Liver (tissue), 9 donors: Measurements from ENCODE around the gene SLC38A11. TPM values are rescaled to one million over a fixed set of nuclear protein-coding genes. Genes with fewer than 3 reads are reported as not detected.

ENCODE experiments used
- DNase-seq: peaks from one replicate; pipeline ENCODE4 v3.0.0-alpha.2; 2017; ENCODE audit warnings: low spot score
- H3K27ac ChIP-seq, 2 donors: one replicate each; pipeline ENCODE4 v1.7.0; 2013; ENCODE audit warnings: inconsistent platforms in 2 of 2, low read length in 2 of 2, control low read depth in 1 of 2, low read depth in 1 of 2, mild to moderate bottlenecking in 1 of 2
- H3K27me3 ChIP-seq, 4 donors: one replicate each; pipeline versions ENCODE4 v1.6.1 to v1.7.0; 2013; ENCODE audit warnings: low read length in 3 of 4, inconsistent platforms in 1 of 4, mild to moderate bottlenecking in 1 of 4, moderate library complexity in 1 of 4; ENCODE audit not compliant: control insufficient read depth in 4 of 4, insufficient read depth in 4 of 4
- H3K36me3 ChIP-seq, 4 donors: one replicate each; pipeline versions ENCODE4 v1.6.1 to v1.7.0; 2013; ENCODE audit warnings: low read length in 3 of 4, mild to moderate bottlenecking in 3 of 4, low read depth in 1 of 4, moderate library complexity in 1 of 4; ENCODE audit not compliant: control insufficient read depth in 4 of 4, insufficient read depth in 3 of 4
- H3K4me1 ChIP-seq, 4 donors: one replicate each; pipeline versions ENCODE4 v1.6.1 to v1.7.0; 2013; ENCODE audit warnings: low read length in 3 of 4, mild to moderate bottlenecking in 3 of 4, moderate library complexity in 1 of 4; ENCODE audit not compliant: control insufficient read depth in 4 of 4, insufficient read depth in 4 of 4
- H3K4me3 ChIP-seq, 3 donors: one replicate each; pipeline versions ENCODE4 v1.6.1 to v1.7.0; 2013; ENCODE audit warnings: low read length in 3 of 3, control low read depth in 1 of 3, low read depth in 1 of 3, mild to moderate bottlenecking in 1 of 3
- H3K9ac ChIP-seq, 2 donors: one replicate each; pipeline ENCODE4 v1.7.0; 2013; ENCODE audit warnings: low read length in 2 of 2, mild to moderate bottlenecking in 2 of 2, moderate library complexity in 2 of 2, control low read depth in 1 of 2, low read depth in 1 of 2
- H3K9me3 ChIP-seq, 4 donors: one replicate each; pipeline versions ENCODE4 v1.6.1 to v1.7.0; 2013; ENCODE audit warnings: low read length in 3 of 4; ENCODE audit not compliant: control insufficient read depth in 4 of 4
- EGR1 ChIP-seq, 2 donors: IDR thresholded peaks; 2 replicates each; pipeline ENCODE4 v1.6.1; 2016 to 2018; ENCODE audit warnings: antibody characterized with exemption in 2 of 2, low read depth in 2 of 2
- FOXA1 ChIP-seq: IDR thresholded peaks from 2 replicates; pipeline ENCODE4 v1.6.1; 2016; ENCODE audit warnings: antibody characterized with exemption
- HNF4G ChIP-seq: IDR thresholded peaks from 2 replicates; pipeline ENCODE4 v1.6.1; 2016; ENCODE audit warnings: antibody characterized with exemption
- JUND ChIP-seq, 2 donors: IDR thresholded peaks; 2 replicates each; pipeline ENCODE4 v1.6.1; 2016; ENCODE audit warnings: antibody characterized with exemption in 2 of 2
- NR2F2 ChIP-seq: IDR thresholded peaks from 2 replicates; pipeline ENCODE4 v1.6.1; 2016; ENCODE audit warnings: antibody characterized with exemption
- RAD21 ChIP-seq, 2 donors: IDR thresholded peaks; 2 replicates each; pipeline ENCODE4 v1.6.1; 2016; ENCODE audit warnings: antibody characterized with exemption in 2 of 2, mild to moderate bottlenecking in 2 of 2
- RXRA ChIP-seq, 2 donors: IDR thresholded peaks; 2 replicates each; pipeline ENCODE4 v1.6.1; 2017 to 2018; ENCODE audit warnings: antibody characterized with exemption in 2 of 2, mild to moderate bottlenecking in 1 of 2
- YY1 ChIP-seq: IDR thresholded peaks from 2 replicates; pipeline ENCODE4 v1.6.1; 2016; ENCODE audit warnings: antibody characterized with exemption, mild to moderate bottlenecking
- WGBS: extraction: QIAGEN DNeasy Blood & Tissue Kit; methylation state at CpG from one replicate; pipeline ENCODE4 v1.1.7; 2013; 5-methylcytosine and 5-hydroxymethylcytosine counted together
- polyA plus RNA-seq, 2 donors: library from polyadenylated mRNA; stranded (reverse) in 1 of 2; unstranded in 1 of 2; fragments of 200-250 nt in 1 of 2; fragments of >200 nt in 1 of 2; fragmentation: Nextera tagmentation in 1 of 2; extraction: Ambion mirVana in 1 of 2; gene quantifications; one replicate each; pipeline versions ENCODE4 v1.2.1 to v1.2.3, GENCODE V29; 2013 to 2015
- total RNA-seq, 2 donors: library from RNA; depleted of rRNA; stranded (reverse); fragments of >200 nt; gene quantifications; one replicate each; pipeline ENCODE4 v1.2.3, GENCODE V29; 2014
- TF ChIP-seq, protein P1 (sequence below): IDR thresholded peaks from 2 replicates; pipeline ENCODE4 v1.6.1; 2016; ENCODE audit warnings: antibody characterized with exemption
- TF ChIP-seq, protein P2 (sequence below): IDR thresholded peaks from 2 replicates; pipeline ENCODE4 v1.6.1; 2016; ENCODE audit warnings: antibody characterized with exemption
- TF ChIP-seq, protein P3 (sequence below): IDR thresholded peaks from 2 replicates; pipeline ENCODE4 v1.6.1; 2016; ENCODE audit warnings: antibody characterized with exemption
- TF ChIP-seq, protein P4 (sequence below): IDR thresholded peaks from 2 replicates; pipeline ENCODE4 v1.6.1; 2016; ENCODE audit warnings: antibody characterized with exemption, mild to moderate bottlenecking
- TF ChIP-seq, protein P5 (sequence below): fragments of 150-350 bp; IDR thresholded peaks from 2 replicates; pipeline ENCODE4 v1.5.1; 2017; ENCODE audit warnings: improper control_type of control experiment, low read depth, low read length; ENCODE audit not compliant: missing input control
- donor health status: healthy.
- donor health status: healthy.
- donor health status: healthy.
- donor health status: healthy.
- donor health status: healthy.

SLC38A11 gene, protein sequence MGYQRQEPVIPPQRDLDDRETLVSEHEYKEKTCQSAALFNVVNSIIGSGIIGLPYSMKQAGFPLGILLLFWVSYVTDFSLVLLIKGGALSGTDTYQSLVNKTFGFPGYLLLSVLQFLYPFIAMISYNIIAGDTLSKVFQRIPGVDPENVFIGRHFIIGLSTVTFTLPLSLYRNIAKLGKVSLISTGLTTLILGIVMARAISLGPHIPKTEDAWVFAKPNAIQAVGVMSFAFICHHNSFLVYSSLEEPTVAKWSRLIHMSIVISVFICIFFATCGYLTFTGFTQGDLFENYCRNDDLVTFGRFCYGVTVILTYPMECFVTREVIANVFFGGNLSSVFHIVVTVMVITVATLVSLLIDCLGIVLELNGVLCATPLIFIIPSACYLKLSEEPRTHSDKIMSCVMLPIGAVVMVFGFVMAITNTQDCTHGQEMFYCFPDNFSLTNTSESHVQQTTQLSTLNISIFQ
- total RNA-seq (1 to 10 TPM; 1.7 to 2.9 TPM), polyA plus RNA-seq (1 to 10 TPM in 1 of 2 donors, under 1 TPM in 1; 0.54 to 3.3 TPM)

DNA sequence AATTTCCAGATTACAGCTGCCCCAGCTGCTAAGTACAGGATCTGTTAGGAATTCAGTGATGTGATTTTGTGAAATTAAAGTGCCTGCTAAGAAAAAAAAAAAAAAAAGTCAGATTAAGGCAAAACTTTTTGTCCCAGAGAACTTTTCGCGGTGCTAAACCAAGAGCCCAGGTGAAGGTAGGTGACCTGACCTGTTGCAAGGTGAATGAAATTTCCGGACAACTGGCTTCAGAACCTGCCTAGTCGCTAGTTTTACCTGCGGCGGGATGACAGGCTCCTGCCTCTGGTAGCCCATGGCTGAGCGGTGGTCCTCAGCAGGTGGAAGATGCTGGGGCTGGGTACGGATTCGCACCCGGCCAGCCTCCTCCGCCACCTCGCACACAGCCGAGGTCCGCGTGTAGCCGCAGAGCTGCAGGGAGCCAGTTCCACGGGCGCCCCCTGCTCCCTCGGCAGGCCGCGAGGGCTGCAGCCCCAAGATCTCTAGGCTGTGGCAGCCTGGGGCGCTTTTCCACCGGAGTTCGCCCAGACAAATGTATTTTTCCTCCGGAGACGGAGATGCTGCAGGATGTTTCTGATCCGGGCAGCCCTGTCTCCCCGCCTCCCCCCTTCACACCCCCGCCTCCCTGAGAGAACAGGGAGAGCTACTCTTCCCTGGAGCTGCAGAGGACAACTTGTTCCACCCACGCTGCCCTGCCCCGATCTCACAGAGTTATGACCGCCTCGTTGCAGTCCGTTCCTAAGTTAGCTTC is at the start of gene SLC38A11:
Gene SLC38A11, minus strand, starts transcription at position 572 of the 748 bp plus-strand sequence. Its CDS starts 278 bp downstream, at position 294.
- no peak for DNase-seq
- H3K36me3 ChIP-seq = no peaks in the 10 kb centered on the region
- no peak within 1 kb of the TSS for H3K9ac ChIP-seq
- peak in 1 of 2 donors; percentile 24 for TF ChIP-seq RAD21 (IDR thresholded peaks at IDR 0.05)
- TF ChIP-seq JUND (IDR thresholded peaks at IDR 0.05) = no peak
- peak within 1 kb of the TSS; percentile 35 to 72 (median 71) for H3K4me3 ChIP-seq
- H3K27ac ChIP-seq = no peak within 1 kb of the TSS
- no peaks in the 10 kb centered on the region for H3K9me3 ChIP-seq
- peaks cover 1 to 10% (median 7%) of the 10 kb centered on the region in 4 donors for H3K4me1 ChIP-seq
- no peaks in the 10 kb centered on the region for H3K27me3 ChIP-seq
- 7% methylated on average over 34 of the region's 34 CpGs for WGBS

DNA sequence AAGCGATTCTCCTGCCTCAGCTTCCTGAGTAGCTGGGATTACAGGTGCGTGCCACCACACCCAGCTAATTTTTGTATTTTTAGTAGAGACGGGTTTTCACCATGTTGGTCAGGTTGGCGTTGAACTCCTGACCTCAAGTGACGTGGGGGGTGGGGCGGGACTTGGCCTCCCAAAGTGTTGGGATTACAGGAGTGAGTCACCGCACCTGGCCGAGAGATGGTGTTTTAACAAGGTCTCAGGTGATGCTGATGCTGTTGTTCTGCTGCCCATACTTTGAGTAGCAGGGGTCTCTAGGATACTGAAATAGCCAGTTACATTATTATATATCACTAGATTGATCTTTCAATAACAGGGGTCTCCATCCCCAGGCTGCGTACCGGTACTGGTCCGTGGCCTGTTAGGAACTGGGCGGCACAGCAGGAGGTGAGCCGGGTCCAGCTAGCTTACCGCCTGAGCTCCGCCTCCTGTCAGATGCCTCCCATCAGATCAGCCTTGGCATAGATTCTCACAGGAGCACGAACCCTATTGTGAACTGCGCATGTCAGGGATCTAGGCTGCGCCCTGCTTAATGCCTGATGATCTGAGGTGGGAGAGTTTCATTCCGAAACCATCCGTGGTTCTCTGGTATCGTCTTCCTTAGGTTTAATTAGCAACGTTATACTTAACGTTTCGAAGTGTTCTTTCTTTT is 48.3 kb upstream of the SLC38A11 start:
- Histone ChIP-seq H3K4me1 (peaks cover 0 to 8% (median 3%) of the 10 kb centered on the region in 4 donors), H3K9me3 (no peaks in the 10 kb centered on the region), H3K4me3 (no peak overlapping the region), H3K9ac (no peak overlapping the region), H3K27ac (no peak overlapping the region), H3K27me3 (no peaks in the 10 kb centered on the region), H3K36me3 (no peaks in the 10 kb centered on the region)
- TF ChIP-seq YY1 (no peak), RXRA (IDR thresholded peaks at IDR 0.05) (no peak)
- TF ChIP-seq, protein P1, sequence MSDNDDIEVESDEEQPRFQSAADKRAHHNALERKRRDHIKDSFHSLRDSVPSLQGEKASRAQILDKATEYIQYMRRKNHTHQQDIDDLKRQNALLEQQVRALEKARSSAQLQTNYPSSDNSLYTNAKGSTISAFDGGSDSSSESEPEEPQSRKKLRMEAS = no peak
- 89% methylated on average over 24 of the region's 24 CpGs for WGBS
- DNase-seq = no peak

DNA sequence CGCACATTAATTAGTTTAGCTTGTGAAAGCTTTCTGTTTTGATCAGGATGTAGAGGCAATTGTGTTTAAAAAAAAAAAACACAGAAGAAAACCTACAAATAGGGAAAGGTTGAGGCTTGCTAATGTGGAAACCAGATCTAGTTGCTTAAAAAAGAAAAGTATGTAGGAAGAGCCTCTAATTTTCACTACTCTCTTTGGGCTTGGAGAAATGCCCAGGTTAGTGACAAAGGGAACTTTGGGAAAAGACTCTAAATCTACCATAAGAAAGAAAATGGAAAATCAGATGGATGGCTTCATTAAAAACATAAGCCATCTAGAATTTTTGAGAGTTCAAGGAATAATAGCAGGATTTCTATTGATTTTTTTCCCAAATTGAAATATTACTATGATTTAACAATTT is 47.3 kb upstream of the SLC38A11 start:
- Histone ChIP-seq H3K36me3 (no peaks in the 10 kb centered on the region), H3K9ac (no peak overlapping the region), H3K27me3 (no peaks in the 10 kb centered on the region), H3K4me3 (no peak overlapping the region), H3K4me1 (peaks cover 0 to 3% (median 1%) of the 10 kb centered on the region in 4 donors), H3K27ac (no peak overlapping the region), H3K9me3 (no peaks in the 10 kb centered on the region)
- TF ChIP-seq RAD21 (IDR thresholded peaks at IDR 0.05) (no peak), EGR1 (IDR thresholded peaks at IDR 0.05; ENCODE audit: low read depth in 2 of 2) (no peak), RXRA (IDR thresholded peaks at IDR 0.05) (no peak), HNF4G (no peak), NR2F2 (no peak), YY1 (no peak), FOXA1 (no peak)
- TF ChIP-seq, protein P2, sequence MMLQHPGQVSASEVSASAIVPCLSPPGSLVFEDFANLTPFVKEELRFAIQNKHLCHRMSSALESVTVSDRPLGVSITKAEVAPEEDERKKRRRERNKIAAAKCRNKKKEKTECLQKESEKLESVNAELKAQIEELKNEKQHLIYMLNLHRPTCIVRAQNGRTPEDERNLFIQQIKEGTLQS = no peak
- TF ChIP-seq, protein P3, sequence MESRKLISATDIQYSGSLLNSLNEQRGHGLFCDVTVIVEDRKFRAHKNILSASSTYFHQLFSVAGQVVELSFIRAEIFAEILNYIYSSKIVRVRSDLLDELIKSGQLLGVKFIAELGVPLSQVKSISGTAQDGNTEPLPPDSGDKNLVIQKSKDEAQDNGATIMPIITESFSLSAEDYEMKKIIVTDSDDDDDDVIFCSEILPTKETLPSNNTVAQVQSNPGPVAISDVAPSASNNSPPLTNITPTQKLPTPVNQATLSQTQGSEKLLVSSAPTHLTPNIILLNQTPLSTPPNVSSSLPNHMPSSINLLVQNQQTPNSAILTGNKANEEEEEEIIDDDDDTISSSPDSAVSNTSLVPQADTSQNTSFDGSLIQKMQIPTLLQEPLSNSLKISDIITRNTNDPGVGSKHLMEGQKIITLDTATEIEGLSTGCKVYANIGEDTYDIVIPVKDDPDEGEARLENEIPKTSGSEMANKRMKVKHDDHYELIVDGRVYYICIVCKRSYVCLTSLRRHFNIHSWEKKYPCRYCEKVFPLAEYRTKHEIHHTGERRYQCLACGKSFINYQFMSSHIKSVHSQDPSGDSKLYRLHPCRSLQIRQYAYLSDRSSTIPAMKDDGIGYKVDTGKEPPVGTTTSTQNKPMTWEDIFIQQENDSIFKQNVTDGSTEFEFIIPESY = no peak
- TF ChIP-seq, protein P4, sequence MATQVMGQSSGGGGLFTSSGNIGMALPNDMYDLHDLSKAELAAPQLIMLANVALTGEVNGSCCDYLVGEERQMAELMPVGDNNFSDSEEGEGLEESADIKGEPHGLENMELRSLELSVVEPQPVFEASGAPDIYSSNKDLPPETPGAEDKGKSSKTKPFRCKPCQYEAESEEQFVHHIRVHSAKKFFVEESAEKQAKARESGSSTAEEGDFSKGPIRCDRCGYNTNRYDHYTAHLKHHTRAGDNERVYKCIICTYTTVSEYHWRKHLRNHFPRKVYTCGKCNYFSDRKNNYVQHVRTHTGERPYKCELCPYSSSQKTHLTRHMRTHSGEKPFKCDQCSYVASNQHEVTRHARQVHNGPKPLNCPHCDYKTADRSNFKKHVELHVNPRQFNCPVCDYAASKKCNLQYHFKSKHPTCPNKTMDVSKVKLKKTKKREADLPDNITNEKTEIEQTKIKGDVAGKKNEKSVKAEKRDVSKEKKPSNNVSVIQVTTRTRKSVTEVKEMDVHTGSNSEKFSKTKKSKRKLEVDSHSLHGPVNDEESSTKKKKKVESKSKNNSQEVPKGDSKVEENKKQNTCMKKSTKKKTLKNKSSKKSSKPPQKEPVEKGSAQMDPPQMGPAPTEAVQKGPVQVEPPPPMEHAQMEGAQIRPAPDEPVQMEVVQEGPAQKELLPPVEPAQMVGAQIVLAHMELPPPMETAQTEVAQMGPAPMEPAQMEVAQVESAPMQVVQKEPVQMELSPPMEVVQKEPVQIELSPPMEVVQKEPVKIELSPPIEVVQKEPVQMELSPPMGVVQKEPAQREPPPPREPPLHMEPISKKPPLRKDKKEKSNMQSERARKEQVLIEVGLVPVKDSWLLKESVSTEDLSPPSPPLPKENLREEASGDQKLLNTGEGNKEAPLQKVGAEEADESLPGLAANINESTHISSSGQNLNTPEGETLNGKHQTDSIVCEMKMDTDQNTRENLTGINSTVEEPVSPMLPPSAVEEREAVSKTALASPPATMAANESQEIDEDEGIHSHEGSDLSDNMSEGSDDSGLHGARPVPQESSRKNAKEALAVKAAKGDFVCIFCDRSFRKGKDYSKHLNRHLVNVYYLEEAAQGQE = no peak
- TF ChIP-seq, protein P5, sequence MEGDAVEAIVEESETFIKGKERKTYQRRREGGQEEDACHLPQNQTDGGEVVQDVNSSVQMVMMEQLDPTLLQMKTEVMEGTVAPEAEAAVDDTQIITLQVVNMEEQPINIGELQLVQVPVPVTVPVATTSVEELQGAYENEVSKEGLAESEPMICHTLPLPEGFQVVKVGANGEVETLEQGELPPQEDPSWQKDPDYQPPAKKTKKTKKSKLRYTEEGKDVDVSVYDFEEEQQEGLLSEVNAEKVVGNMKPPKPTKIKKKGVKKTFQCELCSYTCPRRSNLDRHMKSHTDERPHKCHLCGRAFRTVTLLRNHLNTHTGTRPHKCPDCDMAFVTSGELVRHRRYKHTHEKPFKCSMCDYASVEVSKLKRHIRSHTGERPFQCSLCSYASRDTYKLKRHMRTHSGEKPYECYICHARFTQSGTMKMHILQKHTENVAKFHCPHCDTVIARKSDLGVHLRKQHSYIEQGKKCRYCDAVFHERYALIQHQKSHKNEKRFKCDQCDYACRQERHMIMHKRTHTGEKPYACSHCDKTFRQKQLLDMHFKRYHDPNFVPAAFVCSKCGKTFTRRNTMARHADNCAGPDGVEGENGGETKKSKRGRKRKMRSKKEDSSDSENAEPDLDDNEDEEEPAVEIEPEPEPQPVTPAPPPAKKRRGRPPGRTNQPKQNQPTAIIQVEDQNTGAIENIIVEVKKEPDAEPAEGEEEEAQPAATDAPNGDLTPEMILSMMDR = no peak
- WGBS = 87% methylated on average over 1 of the region's 1 CpG
- DNase-seq = no peak
